Thyroid gland (tissue), 4 donors: ENCODE data around the gene DDC.

ENCODE experiments used
- POLR2A ChIP-seq, 2 donors: fragments of 450-650 bp; IDR thresholded peaks; one replicate each; pipeline ENCODE4 v1.6.1; 2017; ENCODE audit warnings: antibody characterized with exemption in 2 of 2, mild to moderate bottlenecking in 2 of 2, moderate library complexity in 1 of 2
- TF ChIP-seq, protein P1 (sequence below), 6 experiments: fragments of 200-600 bp in 3 of 6; fragments of 450-650 bp in 3 of 6; sonication (generic) in 3 of 6; IDR thresholded peaks; one replicate each; pipeline ENCODE4 v1.5.1; 2016 to 2019; ENCODE audit warnings: antibody characterized with exemption in 6 of 6, mild to moderate bottlenecking in 2 of 6, inconsistent platforms in 1 of 6, moderate library complexity in 1 of 6

DNA sequence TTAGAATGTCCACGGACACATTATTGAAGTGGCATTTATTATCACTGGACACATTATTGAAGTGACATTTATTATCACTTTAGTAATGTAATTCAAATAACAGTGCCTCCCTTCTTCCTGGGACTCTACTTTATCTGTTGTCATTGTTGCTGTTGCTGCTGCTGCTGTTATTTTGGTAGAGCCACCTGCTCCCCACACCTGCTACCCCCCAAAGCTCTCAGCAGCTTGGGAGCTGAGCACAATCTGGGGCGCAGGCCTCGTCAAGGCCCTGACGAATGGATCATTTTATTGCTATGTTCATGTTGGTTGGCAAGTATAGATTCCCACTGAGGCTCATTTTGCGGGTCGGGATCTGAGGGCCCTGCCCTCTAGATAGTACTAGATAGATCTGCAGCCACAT, 139.9 kb downstream of the DDC start:
- no peak for TF ChIP-seq POLR2A (IDR thresholded peaks at IDR 0.05)
- TF ChIP-seq, protein P1, sequence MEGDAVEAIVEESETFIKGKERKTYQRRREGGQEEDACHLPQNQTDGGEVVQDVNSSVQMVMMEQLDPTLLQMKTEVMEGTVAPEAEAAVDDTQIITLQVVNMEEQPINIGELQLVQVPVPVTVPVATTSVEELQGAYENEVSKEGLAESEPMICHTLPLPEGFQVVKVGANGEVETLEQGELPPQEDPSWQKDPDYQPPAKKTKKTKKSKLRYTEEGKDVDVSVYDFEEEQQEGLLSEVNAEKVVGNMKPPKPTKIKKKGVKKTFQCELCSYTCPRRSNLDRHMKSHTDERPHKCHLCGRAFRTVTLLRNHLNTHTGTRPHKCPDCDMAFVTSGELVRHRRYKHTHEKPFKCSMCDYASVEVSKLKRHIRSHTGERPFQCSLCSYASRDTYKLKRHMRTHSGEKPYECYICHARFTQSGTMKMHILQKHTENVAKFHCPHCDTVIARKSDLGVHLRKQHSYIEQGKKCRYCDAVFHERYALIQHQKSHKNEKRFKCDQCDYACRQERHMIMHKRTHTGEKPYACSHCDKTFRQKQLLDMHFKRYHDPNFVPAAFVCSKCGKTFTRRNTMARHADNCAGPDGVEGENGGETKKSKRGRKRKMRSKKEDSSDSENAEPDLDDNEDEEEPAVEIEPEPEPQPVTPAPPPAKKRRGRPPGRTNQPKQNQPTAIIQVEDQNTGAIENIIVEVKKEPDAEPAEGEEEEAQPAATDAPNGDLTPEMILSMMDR (IDR thresholded peaks at IDR 0.05) = no peak
